T-helper 2 cell (primary cell): ENCODE results near the gene HS3ST4.

Source experiments
- DNase-seq, 5 experiments: peaks; one replicate each; pipeline versions ENCODE4 v3.0.0 to v3.0.0-alpha.2; 2012 to 2022

The HS3ST4 gene

DNA sequence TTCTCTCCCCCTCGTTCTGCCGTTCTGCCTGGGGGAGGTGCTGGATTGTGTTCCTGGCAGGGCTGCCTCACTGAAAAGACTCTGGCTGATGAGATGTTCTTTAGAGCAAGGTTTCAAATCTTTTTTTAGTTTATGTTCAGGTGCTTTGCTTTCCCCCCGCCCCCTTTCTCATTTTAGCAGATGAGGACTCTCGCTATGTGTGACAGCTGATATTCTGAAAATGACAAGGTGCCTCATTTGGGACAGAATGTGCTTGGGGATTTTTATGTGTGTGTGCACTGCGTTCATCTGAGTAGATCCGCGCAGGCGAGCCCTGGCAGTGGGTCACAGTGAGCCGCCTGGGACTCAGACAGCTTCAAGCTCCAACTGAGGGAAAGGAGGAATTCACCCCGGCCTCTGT is 205.9 kb downstream of the HS3ST4 start:
- no peak for DNase-seq

DNA sequence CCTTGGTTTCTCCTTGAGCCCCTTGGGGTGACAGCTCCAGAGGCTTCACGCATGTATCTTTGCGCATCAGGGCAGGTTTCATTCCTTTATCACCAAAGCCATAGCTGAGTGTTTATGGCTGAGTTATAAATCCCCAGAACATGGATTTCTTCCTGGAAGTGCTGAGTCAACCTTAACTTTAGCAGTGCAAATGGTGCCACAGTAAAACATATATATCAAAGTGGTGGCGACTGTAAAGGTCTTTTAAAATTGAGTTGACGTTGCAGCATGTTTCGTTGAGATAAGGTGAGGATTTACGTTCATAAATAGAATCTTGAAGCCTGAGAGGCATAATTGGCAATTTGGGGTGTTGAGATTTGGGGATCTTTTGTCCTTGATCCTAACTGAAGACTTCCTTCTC is 214.1 kb downstream of the HS3ST4 start:
- no peak for DNase-seq

DNA sequence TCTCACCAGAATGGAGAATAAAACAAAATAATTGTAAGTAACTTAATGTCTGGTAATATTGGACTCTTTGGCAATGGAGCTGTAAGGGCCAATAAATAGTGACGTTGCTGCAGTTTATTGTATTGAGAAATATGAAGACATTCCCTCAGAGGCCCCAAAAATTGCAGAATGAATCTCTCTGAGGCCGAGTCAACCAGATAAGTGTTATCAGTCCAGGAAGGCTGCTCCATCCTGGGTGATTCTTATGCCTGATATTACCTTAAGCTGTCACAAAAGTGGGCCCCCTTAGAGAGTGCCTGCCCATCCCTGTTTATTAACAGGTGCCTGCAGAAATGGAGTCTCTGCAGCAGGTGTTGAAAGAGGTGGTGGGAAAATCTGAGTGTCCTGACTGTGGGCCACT is 219.2 kb downstream of the HS3ST4 start:
- no peak for DNase-seq

DNA sequence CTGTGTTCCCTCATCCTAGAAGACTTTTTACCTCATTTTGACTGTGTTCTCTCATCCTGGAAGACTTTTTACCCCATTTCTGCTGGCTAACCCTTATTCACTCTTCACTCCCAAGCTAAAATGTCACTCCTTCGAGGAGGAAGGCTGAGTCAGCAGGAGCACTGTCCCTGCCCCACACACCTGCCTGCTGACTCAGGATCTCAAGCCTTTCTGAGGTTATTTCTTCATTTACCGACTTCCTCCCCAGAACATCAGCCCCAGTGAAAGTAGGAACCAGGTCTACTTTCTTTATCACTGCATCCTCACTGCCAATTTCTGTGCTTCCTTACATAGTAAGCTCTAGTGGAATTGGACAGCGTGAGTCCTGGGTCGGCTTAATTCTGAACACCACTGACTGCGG is 220.6 kb downstream of the HS3ST4 start:
- no peak for DNase-seq

DNA sequence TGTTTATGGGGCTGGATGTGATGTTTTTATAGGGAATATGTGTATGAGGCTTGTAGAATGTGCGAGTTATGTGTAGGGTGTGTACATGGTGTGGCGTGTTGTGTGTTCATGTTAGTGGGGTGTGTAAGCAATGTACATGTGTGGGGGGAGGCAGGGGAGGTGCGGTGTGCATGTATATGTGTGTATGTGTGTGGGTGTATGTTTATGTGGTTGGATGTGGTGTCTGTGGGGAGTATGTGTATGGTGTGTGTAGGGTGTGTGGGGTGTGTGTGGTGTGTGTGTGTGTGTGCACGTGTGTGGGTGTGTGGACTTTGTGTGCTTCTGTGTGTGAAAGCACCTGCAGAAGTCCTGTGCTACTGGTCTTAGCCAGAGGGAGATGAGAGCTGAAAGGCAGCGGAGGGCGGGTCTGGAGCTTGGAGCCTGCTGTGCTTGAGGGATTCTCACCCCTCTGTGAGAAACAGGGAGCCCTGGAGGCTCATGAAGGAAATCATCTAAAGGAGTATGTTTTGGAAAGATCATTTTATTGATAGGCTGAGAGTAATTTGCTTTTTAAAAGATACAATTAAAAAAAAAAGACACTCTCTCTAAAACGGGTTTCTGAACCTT is 222.7 kb downstream of the HS3ST4 start:
- no peak for DNase-seq

DNA sequence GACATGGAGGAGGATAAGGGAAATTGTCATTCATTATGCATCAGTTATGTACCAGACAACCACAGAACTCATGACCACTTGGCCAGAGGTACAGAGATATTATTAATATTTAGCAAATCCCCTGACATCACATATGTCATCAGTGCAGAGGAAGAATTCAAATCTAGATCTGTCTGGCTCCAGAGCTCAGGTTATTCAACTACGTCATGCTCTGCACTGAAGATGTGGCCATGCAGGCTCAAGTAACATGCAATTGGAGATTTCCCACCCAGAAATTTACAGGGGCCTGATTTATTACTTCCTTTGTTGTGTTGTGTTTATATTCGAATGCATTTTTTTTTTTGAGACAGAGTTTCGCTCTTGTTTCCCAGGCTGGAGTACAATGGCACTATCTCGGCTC is 224.3 kb downstream of the HS3ST4 start:
- DNase-seq, result no peak

DNA sequence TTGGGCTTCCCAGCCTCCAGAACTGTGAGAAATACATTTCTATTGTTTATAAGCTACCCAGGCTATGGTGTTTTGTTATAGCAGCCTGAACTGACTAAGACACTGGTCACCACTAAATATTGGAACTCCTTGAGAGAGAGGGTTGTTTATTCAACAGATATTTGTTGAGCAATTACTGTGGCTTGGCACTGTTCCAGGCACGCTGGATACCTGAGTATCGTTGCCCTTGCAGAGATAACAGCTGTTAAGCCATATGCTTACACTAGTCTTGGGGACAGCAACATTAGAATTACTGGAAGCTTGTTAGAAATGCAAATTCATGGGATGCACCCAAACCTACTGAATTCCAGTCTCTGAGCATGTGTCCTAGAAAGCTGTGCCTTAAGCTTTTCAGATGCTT is 230.7 kb downstream of the HS3ST4 start:
- DNase-seq, result no peak

DNA sequence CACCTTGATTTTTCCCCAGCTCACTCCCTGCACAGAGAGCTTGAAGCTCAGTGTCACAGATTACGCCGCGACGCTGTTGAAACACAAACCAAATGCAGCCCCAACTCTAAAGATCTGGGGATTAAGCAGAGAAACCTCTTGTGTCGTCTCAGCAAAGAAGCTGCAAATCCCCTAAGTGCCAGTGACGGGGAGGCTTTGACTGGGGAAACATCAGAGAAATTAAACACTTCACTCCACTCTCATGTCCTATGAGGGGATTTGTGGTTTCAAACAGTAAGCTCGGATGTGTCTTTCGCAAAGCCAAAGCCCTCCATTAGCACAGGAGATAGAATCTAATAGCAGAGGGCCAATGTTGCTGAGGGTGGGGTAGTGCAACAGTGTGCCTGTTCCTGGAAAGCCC is 233.7 kb downstream of the HS3ST4 start:
- DNase-seq, result no peak

DNA sequence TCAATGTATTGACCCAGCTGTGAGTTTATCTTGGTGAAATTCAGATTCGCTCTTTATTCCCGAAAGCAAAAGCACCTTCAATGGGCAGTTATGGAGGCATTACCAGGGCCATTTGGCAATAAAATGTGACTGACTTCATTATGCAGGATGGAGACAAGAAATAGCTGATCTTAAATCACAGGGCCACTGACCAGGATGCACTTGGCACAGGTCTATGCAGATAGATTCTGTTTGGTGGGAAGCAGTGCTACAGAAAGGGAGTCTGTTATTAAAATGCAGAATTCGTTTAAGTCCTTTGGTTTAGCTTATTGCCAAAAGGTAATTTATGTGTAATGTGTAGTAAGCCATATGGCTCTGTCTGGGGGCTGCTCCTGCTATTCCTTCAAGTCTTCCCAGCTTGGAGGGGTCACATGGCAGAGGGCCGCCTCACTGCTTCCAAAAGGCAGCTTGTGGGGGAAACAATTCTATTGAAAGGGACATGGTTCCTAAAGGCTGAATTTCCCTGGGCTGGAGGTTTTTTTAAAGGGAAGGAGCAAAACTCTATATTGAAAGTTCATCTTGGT is 239.8 kb downstream of the HS3ST4 start:
- DNase-seq, result no peak

DNA sequence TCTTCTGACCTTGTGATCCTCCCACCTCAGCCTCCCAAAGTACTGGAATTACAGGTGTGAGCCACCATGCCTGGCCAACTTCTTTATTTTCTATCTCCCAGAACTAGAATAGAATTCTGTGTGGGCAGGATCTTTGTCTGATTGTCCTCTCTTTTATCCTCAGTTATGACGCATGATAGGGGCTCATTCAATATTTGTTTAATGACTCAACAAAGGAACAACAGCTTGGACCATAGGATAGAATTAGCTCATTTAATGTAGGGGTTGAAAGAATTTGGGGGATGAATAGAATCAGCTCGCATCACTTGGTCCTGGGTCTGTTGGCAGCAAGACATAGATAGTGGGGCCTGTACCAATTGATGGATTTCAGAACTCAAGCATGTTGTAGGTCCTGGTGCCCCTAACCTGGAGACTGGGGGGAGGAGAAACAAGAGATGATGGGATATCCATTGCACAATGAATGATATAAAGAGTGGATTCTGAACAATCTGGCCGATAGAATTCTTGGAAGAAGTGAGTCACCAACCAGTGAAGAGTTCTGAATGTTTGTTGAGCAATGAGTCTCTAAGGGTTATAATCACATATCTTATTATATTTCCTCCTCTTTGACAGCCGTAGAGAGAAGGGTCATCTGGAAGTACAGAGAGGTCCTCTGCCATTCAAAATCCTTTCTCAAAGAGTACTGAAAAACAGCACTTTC is 250.2 kb downstream of the HS3ST4 start:
- no peak for DNase-seq

DNA sequence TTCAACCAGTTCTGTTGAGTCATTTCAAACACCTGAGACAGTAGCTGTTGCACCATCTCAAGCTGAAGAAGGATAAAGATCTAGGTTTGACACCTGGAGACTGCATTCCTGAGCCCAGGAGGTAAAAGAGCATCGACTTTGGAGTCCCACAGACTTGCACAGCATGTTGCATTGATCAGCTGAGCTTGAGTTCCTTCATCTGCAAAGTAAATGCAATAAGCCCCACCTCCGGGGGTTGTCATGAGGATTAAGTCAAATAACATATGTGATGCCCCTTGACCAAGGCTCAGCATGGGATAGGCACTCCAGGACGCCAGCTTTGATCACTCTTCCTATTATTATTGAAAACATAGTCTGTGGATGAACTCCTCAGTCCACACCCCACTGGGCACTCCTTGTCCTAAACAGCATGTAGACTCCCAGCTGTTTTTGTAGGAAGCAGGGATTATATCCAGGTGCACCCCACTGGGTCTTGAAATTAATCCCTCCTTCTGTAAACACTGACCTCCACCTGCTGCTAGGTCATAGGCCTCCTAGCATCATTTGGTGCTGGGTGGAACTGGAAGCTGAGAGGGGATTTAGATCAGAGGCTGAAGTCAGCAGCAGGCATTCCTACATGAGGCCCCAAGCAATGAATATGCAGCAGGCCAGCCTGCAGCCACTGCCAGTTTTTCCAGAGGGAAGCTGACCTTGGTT is 259.0 kb downstream of the HS3ST4 start:
- no peak for DNase-seq

DNA sequence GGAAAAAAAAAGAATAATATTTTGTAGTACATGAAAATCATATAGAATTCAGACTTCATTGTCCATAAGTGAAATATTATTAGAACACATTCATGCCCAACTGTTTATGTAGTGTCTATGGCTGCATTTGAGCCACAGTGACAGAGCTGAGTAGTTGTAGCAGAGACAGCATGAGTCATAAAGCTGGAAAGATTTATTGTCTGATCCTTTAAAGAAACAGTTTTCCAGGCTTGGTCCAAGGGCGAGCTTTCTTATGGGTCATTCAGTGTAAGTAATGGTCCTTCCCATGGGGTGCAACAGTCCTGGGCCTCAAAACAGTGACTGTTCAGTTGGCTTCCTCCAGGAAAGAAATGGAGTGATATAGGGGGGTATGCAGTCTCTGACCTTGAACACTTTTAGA is 260.2 kb downstream of the HS3ST4 start:
- no peak for DNase-seq

DNA sequence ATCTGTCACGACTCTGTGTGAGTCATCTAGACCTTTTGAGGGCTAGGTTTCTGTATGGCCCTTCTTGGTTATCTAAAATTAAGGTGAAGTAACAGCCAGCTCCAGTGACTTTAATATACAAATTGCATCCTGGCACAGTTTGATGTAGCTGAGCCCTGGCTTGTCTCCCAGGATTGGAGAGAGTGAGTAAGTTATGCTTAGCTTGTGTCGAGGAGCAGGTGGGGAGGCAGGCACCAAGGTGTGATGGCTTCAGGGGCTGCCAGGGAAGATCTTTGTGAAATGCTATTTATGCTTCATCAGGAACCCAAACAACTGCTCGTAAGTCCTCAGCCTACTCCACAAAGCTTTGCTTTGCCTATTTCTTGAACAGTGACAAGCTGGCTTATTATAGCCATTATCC is 261.2 kb downstream of the HS3ST4 start:
- DNase-seq, result no peak

DNA sequence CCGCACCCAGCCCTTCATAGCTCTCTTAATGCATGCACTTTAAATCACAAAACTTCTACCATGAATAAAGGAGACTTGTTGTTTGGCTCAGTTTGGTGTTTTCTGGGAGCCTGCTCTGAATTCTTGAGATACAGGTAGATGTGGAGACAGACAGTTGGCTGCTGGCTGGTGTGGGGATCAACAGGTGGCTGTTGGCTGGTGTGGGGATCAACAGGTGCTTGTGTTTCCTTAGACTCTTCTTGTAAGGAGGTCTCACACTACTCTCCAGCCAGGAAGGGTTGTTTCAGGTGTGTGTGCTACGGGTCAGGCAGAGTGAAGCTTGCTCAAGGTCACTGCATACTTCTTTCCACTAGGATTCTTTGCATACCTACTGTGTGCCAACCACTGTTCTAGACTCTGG is 265.9 kb downstream of the HS3ST4 start:
- DNase-seq, result no peak

DNA sequence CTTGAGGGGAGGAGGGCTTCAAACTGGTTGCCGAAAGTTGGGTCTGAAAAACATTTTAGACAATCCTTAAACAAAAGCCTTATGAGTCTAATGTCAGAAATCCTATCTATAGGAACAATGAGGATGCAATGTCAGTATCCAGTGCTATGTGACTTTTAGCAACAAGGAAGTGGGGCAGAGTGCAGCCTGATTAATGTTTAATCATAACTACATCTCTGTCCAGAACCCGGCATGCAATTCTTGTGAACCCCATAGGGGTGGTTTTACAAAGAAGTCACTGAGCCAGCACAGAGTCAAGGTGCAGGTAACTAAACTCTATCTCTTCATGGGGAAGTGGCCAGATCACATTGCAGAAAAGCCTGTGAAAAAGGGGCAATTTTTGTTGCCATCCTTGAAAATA is 267.5 kb downstream of the HS3ST4 start:
- DNase-seq, result no peak

DNA sequence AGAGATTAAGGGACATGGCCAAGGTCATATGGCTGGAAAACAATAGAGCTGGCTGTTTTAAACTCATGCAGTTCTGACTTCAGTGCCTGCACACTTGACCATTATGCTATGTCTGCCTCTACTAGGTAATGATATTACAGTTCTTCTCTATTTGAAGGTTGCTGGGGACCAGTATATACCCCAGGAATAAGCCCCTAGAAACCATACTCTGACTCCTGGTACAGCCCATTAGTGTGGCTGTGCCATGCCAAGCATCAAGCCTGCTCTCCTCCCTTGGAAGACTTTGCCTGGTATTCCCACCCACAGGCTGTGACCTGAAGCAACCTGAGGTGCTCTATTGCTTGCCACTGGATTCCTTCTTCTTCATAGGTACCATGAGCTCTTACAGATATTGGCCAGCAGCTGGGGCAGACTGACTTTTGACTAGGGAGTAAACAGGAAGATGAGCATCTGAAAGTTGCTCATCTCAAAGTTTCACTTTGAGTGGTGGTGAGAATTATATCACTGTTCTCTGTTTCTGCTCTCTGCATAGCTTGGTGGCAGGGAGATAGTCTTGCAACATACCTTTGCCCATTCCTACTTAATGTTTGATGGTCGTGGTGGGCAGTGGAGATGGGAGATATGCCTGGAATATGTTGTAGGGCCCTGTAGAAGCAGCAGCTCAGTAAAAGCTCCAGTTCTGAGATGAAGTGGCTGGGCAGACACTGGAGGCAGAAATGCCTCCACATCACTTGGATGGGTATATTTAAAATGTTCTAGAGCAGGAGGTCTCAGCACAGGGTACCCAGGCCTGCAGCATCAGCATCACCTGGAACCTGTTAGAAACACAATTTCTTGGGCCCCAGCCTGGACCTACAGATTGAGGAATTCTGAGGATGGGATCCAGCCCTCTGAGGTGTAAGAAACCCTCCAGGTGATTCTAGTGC is 274.7 kb downstream of the HS3ST4 start:
- DNase-seq, result peak in 1 of 5 experiments; percentile 90

DNA sequence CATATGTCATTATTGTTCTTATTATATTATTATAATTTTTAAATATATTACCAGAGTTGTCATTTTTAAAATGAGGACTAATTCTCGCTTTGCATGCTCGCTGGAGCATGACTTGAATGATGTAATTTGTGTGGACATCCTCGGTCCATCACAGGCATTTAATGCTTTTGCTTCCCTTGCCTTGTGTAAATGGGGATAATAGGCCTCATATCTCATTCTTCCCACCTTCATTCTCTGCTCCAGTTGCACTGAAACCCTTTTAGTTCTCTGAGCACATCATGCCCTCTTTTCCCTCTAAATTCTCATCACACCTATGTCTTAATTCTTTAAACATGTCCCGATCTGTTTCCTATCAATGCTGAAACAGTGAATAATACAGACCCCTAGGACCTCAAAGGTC is 285.4 kb downstream of the HS3ST4 start:
- DNase-seq, result no peak

DNA sequence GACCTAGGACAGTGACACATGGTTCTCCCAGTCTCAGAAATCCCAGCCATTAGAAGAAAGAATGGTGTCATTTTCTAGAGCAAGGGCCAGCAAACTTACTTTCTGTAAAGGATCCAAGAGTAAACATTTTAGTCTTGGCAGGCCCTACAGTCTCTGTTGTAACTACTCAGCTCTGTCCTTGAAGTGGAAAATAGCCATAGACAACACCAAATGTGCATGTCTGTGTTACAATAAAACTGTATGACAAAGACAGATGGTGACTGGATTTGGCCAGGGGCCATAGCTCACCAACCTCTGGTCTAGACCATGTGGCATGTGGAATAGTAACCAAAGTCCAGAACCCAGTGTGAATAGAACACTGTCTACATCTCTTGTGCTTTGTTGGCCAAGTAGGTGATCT is 286.5 kb downstream of the HS3ST4 start:
- DNase-seq, result no peak

DNA sequence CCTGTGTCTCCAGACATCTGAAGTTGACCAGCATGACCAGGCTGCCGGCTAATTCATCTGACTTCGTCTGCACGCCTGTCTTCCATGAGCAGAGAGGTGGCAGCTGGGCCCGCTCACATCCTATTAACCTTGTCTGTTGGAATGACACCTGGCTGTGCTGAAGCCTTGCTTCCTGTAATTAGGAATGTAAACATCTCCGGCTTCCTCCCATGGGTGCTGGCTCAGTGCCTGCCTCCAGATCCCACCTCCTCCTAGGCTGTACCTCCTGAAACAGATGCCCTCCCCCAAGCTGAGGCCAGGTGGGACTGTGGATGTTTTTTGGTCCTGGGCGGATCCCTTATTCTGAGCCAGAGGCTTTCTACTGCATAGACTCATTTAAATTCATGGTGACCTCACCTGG is 296.3 kb downstream of the HS3ST4 start:
- DNase-seq, result no peak

DNA sequence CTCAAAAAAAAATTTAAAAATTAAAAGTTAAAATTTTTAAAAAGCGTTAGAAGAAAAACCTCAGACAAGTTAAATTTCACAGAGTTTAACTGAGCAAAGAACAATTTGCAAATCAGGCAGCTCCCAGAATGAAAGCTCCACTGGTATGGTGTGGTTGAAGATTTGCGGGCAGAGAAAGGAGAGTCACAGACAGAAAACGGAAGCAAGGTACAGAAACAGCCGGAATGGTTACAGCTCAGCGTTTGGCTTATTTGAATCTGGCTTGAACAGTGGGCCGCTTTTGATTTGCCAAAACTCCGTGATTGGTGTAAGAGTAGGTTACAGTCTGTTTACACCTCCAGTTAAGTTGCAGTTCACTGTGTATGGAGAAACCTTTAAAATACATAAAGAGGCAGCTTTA is 297.1 kb downstream of the HS3ST4 start:
- DNase-seq, result no peak

DNA sequence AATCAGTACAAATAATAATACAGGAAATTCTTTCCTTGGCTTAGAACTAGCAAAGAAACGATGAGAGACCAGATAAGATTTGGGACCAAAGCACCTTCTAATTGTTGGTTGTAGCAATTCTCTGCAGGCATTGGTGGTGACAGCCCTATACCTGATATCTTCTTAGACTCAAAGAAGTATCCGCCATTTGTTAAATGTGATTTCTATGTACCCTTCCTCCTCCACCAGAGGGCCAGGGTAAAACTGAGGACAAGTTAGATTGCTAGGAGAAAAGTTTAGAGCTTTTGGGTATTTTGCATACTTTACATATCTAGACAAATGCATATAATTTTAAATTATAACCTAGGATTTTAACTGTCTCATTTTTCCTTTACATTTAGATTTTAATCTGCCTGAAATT is 304.3 kb downstream of the HS3ST4 start:
- no peak for DNase-seq

DNA sequence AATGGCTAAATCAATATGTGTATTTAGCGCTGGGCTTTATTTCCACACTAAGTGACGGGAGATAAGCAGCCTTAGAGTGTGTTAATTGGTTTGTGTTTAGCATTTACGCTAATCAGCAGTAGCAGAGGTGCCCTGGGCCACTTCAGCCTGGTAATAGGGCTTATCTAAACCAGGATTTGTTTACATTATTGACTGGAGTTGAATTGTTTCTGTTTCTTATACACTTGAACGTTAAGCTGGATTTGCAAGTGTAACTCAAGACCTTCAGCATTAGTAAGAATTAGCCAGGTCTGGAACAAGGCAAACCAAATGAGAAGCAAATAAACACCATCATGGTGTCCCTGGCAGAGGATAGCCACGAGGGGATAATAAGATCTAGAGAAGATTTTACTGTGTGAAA is 313.6 kb downstream of the HS3ST4 start:
- no peak for DNase-seq

DNA sequence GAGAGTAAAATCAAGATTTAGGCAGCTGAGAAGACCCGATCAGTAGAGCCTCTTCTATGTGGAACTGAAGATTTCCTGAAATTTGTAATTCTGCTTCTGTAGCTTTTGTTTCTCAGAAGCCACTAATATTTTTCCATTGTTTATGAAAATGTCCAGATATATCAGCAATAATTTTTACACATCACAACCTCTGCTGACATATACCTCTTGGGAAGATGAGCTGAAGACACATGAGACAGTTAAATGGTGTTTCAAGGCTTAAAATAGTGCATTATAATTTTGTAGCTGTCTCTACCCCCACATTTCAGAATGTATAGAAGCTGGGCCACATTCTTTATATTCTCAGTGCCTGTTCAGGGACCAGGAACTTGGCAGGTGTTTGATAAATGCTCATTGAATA is 320.6 kb downstream of the HS3ST4 start:
- DNase-seq, result no peak
